ENCODE data around the gene RALGPS1. TPM values are rescaled to one million over a fixed set of nuclear protein-coding genes. Genes with fewer than 3 reads are reported as not detected.

RALGPS1 gene
- total RNA-seq, 4 donors from 2014 or later, result 27.3 to 42.1 (median 39.1) TPM

DNA sequence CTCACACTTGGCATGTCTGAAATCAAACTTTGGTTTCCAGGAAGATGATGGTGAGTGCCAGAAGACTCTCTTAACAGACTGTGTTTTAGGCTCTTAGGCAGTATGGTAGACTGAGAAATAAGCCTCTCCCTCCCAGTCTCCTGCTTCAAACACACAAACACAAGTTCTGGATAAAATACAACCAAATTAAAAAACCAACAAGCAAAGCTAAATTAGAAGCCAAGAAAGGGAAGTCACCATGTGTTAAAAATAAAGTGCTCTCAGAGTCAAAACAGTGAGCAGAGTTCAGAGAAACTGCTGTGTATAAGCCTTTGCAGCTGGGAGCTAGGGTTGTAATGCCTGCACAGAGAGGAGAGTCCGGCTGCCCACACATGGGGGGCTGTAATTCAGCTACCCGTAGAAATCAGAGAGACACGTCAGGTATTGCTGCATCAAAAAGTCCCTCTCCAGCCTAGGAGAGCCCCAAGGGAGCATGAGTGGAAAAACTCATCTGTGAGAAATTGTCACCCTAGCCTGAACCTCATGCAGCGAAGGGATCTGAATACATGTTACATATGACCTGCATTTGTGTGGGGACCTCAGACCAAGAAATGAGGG lies 145.3 kb downstream of the RALGPS1 start:
- Histone ChIP-seq H3K4me1 (peaks cover 0 to 10% of the 10 kb centered on the region in 2 donors), H3K27me3 (no peaks in the 10 kb centered on the region), H3K4me3 (replicated peaks in 1 of 3) (no peak overlapping the region), H3K36me3 (no peaks in the 10 kb centered on the region), H3K27ac (no peak overlapping the region), H3K9me3 (no peaks in the 10 kb centered on the region)
- 72 to 85% methylated on average over 4 of the region's 4 CpGs for WGBS, 2 donors
- intact Hi-C loops (cut with DNase I), result no loop called here
- no peak for DNase-seq
- no peak for TF ChIP-seq POLR2A (IDR thresholded peaks at IDR 0.05)
- TF ChIP-seq, protein P1, sequence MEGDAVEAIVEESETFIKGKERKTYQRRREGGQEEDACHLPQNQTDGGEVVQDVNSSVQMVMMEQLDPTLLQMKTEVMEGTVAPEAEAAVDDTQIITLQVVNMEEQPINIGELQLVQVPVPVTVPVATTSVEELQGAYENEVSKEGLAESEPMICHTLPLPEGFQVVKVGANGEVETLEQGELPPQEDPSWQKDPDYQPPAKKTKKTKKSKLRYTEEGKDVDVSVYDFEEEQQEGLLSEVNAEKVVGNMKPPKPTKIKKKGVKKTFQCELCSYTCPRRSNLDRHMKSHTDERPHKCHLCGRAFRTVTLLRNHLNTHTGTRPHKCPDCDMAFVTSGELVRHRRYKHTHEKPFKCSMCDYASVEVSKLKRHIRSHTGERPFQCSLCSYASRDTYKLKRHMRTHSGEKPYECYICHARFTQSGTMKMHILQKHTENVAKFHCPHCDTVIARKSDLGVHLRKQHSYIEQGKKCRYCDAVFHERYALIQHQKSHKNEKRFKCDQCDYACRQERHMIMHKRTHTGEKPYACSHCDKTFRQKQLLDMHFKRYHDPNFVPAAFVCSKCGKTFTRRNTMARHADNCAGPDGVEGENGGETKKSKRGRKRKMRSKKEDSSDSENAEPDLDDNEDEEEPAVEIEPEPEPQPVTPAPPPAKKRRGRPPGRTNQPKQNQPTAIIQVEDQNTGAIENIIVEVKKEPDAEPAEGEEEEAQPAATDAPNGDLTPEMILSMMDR (IDR thresholded peaks at IDR 0.05), result no peak

DNA sequence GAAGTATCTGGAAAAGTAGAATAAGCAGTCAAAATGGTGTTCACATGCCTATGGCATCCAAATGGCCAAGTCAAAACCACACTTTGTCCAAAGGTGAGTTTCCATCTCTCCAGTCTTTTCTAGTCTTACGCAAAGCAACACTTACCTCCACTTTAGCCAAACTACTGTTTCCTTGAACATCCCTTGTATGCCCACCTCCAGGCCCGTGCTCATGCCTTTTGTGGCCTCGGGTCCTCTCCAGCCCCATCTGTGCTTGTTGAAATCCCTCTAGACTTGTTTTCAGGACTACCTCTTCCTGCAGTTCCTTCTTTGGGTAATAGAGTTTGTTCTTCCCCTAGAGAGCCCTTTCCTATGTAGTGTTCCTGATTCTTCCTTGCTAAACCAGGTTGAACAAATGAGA lies 146.8 kb downstream of the RALGPS1 start:
- TF ChIP-seq, protein P1 (IDR thresholded peaks at IDR 0.05), result no peak
- TF ChIP-seq POLR2A (IDR thresholded peaks at IDR 0.05), result no peak
- no peak overlapping the region for H3K4me3 ChIP-seq (replicated peaks in 1 of 3)
- H3K27me3 ChIP-seq, result no peaks in the 10 kb centered on the region
- H3K9me3 ChIP-seq, result no peaks in the 10 kb centered on the region
- H3K27ac ChIP-seq, result no peak overlapping the region
- 94 to 98% methylated on average over 3 of the region's 3 CpGs for WGBS, 2 donors
- intact Hi-C loops (cut with DNase I), result no loop called here
- no peaks in the 10 kb centered on the region for H3K36me3 ChIP-seq
- no peak for DNase-seq
- peaks cover 0 to 6% of the 10 kb centered on the region in 2 donors for H3K4me1 ChIP-seq

- no peak for TF ChIP-seq POLR2A (IDR thresholded peaks at IDR 0.05)
- Histone ChIP-seq H3K4me3 (replicated peaks in 1 of 3) (no peak overlapping the region), H3K27me3 (no peaks in the 10 kb centered on the region), H3K36me3 (no peaks in the 10 kb centered on the region), H3K4me1 (peaks cover 0 to 2% of the 10 kb centered on the region in 2 donors), H3K9me3 (no peaks in the 10 kb centered on the region), H3K27ac (no peak overlapping the region)
- WGBS, 2 donors, result 83 to 89% methylated on average over 2 of the region's 2 CpGs
- intact Hi-C loops (cut with DNase I), result no loop called here
- DNase-seq, result no peak
Measured at GRCh38 chr9:127064335-127064734, 149.8 kb downstream of the RALGPS1 start.

- TF ChIP-seq, protein P1 (IDR thresholded peaks at IDR 0.05), result no peak
- TF ChIP-seq POLR2A (IDR thresholded peaks at IDR 0.05), result no peak
- Histone ChIP-seq H3K4me1 (no peaks in the 10 kb centered on the region), H3K27ac (no peak overlapping the region), H3K36me3 (no peaks in the 10 kb centered on the region), H3K4me3 (replicated peaks in 1 of 3) (no peak overlapping the region), H3K27me3 (no peaks in the 10 kb centered on the region), H3K9me3 (no peaks in the 10 kb centered on the region)
- WGBS, 2 donors, result 78 to 88% methylated on average over 1 of the region's 1 CpG
- intact Hi-C loops (cut with DNase I), result no loop called here
- DNase-seq, result no peak
Measured at GRCh38 chr9:127065592-127065991, 151.0 kb downstream of the RALGPS1 start.

- intact Hi-C loops (cut with DNase I), result no loop called here
- Histone ChIP-seq H3K4me3 (replicated peaks in 1 of 3) (no peak overlapping the region), H3K4me1 (no peaks in the 10 kb centered on the region), H3K27me3 (no peaks in the 10 kb centered on the region), H3K36me3 (no peaks in the 10 kb centered on the region), H3K27ac (no peak overlapping the region), H3K9me3 (no peaks in the 10 kb centered on the region)
- DNase-seq, result no peak
- WGBS, 2 donors, result 91 to 95% methylated on average over 9 of the region's 9 CpGs
- no peak for TF ChIP-seq POLR2A (IDR thresholded peaks at IDR 0.05)
- TF ChIP-seq, protein P1 (IDR thresholded peaks at IDR 0.05), result no peak
Measured at GRCh38 chr9:127066060-127066850, 151.7 kb downstream of the RALGPS1 start.
